ENCODE measurements around the gene PCSK2. TPM values are rescaled to one million over a fixed set of nuclear protein-coding genes. Genes with fewer than 3 reads are reported as not detected.

PCSK2 gene
- total and polyA plus RNA-seq, 2 of the 8 experiments (the other 6 are each of a cell fraction or from before 2014, with no cell fraction given) = 1.9 to 4.2 TPM

- TF ChIP-seq, protein P1, sequence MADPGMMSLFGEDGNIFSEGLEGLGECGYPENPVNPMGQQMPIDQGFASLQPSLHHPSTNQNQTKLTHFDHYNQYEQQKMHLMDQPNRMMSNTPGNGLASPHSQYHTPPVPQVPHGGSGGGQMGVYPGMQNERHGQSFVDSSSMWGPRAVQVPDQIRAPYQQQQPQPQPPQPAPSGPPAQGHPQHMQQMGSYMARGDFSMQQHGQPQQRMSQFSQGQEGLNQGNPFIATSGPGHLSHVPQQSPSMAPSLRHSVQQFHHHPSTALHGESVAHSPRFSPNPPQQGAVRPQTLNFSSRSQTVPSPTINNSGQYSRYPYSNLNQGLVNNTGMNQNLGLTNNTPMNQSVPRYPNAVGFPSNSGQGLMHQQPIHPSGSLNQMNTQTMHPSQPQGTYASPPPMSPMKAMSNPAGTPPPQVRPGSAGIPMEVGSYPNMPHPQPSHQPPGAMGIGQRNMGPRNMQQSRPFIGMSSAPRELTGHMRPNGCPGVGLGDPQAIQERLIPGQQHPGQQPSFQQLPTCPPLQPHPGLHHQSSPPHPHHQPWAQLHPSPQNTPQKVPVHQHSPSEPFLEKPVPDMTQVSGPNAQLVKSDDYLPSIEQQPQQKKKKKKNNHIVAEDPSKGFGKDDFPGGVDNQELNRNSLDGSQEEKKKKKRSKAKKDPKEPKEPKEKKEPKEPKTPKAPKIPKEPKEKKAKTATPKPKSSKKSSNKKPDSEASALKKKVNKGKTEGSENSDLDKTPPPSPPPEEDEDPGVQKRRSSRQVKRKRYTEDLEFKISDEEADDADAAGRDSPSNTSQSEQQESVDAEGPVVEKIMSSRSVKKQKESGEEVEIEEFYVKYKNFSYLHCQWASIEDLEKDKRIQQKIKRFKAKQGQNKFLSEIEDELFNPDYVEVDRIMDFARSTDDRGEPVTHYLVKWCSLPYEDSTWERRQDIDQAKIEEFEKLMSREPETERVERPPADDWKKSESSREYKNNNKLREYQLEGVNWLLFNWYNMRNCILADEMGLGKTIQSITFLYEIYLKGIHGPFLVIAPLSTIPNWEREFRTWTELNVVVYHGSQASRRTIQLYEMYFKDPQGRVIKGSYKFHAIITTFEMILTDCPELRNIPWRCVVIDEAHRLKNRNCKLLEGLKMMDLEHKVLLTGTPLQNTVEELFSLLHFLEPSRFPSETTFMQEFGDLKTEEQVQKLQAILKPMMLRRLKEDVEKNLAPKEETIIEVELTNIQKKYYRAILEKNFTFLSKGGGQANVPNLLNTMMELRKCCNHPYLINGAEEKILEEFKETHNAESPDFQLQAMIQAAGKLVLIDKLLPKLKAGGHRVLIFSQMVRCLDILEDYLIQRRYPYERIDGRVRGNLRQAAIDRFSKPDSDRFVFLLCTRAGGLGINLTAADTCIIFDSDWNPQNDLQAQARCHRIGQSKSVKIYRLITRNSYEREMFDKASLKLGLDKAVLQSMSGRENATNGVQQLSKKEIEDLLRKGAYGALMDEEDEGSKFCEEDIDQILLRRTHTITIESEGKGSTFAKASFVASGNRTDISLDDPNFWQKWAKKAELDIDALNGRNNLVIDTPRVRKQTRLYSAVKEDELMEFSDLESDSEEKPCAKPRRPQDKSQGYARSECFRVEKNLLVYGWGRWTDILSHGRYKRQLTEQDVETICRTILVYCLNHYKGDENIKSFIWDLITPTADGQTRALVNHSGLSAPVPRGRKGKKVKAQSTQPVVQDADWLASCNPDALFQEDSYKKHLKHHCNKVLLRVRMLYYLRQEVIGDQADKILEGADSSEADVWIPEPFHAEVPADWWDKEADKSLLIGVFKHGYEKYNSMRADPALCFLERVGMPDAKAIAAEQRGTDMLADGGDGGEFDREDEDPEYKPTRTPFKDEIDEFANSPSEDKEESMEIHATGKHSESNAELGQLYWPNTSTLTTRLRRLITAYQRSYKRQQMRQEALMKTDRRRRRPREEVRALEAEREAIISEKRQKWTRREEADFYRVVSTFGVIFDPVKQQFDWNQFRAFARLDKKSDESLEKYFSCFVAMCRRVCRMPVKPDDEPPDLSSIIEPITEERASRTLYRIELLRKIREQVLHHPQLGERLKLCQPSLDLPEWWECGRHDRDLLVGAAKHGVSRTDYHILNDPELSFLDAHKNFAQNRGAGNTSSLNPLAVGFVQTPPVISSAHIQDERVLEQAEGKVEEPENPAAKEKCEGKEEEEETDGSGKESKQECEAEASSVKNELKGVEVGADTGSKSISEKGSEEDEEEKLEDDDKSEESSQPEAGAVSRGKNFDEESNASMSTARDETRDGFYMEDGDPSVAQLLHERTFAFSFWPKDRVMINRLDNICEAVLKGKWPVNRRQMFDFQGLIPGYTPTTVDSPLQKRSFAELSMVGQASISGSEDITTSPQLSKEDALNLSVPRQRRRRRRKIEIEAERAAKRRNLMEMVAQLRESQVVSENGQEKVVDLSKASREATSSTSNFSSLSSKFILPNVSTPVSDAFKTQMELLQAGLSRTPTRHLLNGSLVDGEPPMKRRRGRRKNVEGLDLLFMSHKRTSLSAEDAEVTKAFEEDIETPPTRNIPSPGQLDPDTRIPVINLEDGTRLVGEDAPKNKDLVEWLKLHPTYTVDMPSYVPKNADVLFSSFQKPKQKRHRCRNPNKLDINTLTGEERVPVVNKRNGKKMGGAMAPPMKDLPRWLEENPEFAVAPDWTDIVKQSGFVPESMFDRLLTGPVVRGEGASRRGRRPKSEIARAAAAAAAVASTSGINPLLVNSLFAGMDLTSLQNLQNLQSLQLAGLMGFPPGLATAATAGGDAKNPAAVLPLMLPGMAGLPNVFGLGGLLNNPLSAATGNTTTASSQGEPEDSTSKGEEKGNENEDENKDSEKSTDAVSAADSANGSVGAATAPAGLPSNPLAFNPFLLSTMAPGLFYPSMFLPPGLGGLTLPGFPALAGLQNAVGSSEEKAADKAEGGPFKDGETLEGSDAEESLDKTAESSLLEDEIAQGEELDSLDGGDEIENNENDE (IDR thresholded peaks at IDR 0.05; ENCODE audit: insufficient replicate concordance, low read length) = no peak
- no peak for TF ChIP-seq TBP (IDR thresholded peaks at IDR 0.05; ENCODE audit: low read depth, low read length)
- TF ChIP-seq CHD2 (IDR thresholded peaks at IDR 0.05; ENCODE audit: low read length) = no peak
- no peak for TF ChIP-seq NRF1 (IDR thresholded peaks at IDR 0.05; ENCODE audit: low read depth, low read length)
- TF ChIP-seq TCF12 (IDR thresholded peaks at IDR 0.05; ENCODE audit: low read depth, low read length) = no peak
Observed at GRCh38 chr20:17295151-17295726, 68.4 kb downstream of the PCSK2 start (continued).

Data from H1 (cell line).